ENCODE results near the gene RHBDD2. TPM values are rescaled to one million over a fixed set of nuclear protein-coding genes. Genes with fewer than 3 reads are reported as not detected.
"Not testable (repeated sequence)": the region's sequence is repeated elsewhere in the genome, so short reads cannot be mapped to it uniquely, and the experiment has no call there.

The RHBDD2 gene
- total and polyA plus RNA-seq, 2 donors (not counting 1 experiment from before 2014, with no cell fraction given): 31.6 to 44.3 TPM

- H2AFZ ChIP-seq (ENCODE audit: insufficient read depth, low read depth, low read length, poor library complexity, severe bottlenecking): no peak overlapping the region
- 88% methylated on average over 11 of the region's 13 CpGs for WGBS (ENCODE audit: insufficient coverage)
- H3K27me3 ChIP-seq (replicated peaks in 1 of 4; ENCODE audit: control extremely low read depth in 1 of 4, control insufficient read depth in 3 of 4, insufficient read depth in 4 of 4, low read length in 3 of 4): no peaks in the 10 kb centered on the region
- H4K20me1 ChIP-seq (ENCODE audit: control insufficient read depth, insufficient read depth, low read length, poor library complexity, severe bottlenecking): no peaks in the 10 kb centered on the region
- no peaks in the 10 kb centered on the region for H3K36me3 ChIP-seq (replicated peaks in 1 of 2; ENCODE audit: control extremely low read depth in 1 of 2, control insufficient read depth in 1 of 2, extremely low read depth in 1 of 2, insufficient read depth in 2 of 2, low read length in 1 of 2)
- no peak overlapping the region for H3K4me3 Mint-ChIP-seq
- no peaks in the 10 kb centered on the region for H3K9me3 ChIP-seq (ENCODE audit: control extremely low read depth in 1 of 3, control insufficient read depth in 2 of 3, insufficient read depth in 1 of 3, low read length in 2 of 3)
- no peak overlapping the region for H3K27ac ChIP-seq (ENCODE audit: low read length in 2 of 2)
- intact Hi-C loops (cut with micrococcal nuclease): no loop called here
- POLR2A ChIA-PET: no interaction called here
- DNase-seq (no peak), ATAC-seq (ENCODE audit: low read depth) (no peak)
- H3K79me2 ChIP-seq (ENCODE audit: control insufficient read depth, insufficient read depth, low read length): no peaks in the 10 kb centered on the region
- no peak overlapping the region for H3K4me2 ChIP-seq (replicated peaks; ENCODE audit: low read depth, low read length, poor library complexity, severe bottlenecking)
- H3K9me3 Mint-ChIP-seq (ENCODE audit: insufficient read depth): no peaks in the 10 kb centered on the region
- no peak overlapping the region for H3K27ac Mint-ChIP-seq
- no peak for TF ChIP-seq CTCF (IDR thresholded peaks at IDR 0.05)
- TF ChIP-seq EZH2 (IDR thresholded peaks at IDR 0.05; ENCODE audit: borderline replicate concordance, insufficient read depth, low read depth, low read length, poor library complexity, severe bottlenecking): no peak
- H3K9ac ChIP-seq (ENCODE audit: low read length): no peak overlapping the region
- H3K4me1 ChIP-seq (ENCODE audit: control insufficient read depth in 2 of 2, insufficient read depth in 2 of 2, low read length in 2 of 2): no peaks in the 10 kb centered on the region
- H3K4me3 ChIP-seq (ENCODE audit: control extremely low read depth in 1 of 5, extremely low read depth in 1 of 5, insufficient read depth in 1 of 5, low read depth in 2 of 5, low read length in 4 of 5): no peak overlapping the region
- peaks cover 1% of the 10 kb centered on the region for H3K27me3 Mint-ChIP-seq
- no peaks in the 10 kb centered on the region for H3K4me1 Mint-ChIP-seq
- CTCF ChIA-PET: interaction anchor here (0.5 to 1.3 kb wide), 3 partner anchors 21 to 530 kb away, joined by 3 to 4 read pairs (median 3); no protein-coding TSS in a partner anchor
These were observed 6.6 kb upstream of the RHBDD2 start for GRCh38 chr7:75872073-75872782.

GRCh38 chr7:75874180-75874579 is 4.7 kb upstream of the RHBDD2 start:
- H3K4me1 ChIP-seq (ENCODE audit: control insufficient read depth in 2 of 2, insufficient read depth in 2 of 2, low read length in 2 of 2); H3K9me3 Mint-ChIP-seq (ENCODE audit: insufficient read depth); H3K36me3 ChIP-seq (replicated peaks in 1 of 2; ENCODE audit: control extremely low read depth in 1 of 2, control insufficient read depth in 1 of 2, extremely low read depth in 1 of 2, insufficient read depth in 2 of 2, low read length in 1 of 2); H3K79me2 ChIP-seq (ENCODE audit: control insufficient read depth, insufficient read depth, low read length); H3K27ac ChIP-seq (ENCODE audit: low read length in 2 of 2); DNase-seq; H2AFZ ChIP-seq (ENCODE audit: insufficient read depth, low read depth, low read length, poor library complexity, severe bottlenecking); H3K9ac ChIP-seq (ENCODE audit: low read length); POLR2A ChIA-PET; H3K4me1 Mint-ChIP-seq; ATAC-seq (ENCODE audit: low read depth); H3K4me3 Mint-ChIP-seq; CTCF ChIA-PET; H3K9me3 ChIP-seq (ENCODE audit: control extremely low read depth in 1 of 3, control insufficient read depth in 2 of 3, insufficient read depth in 1 of 3, low read length in 2 of 3); intact Hi-C loops (cut with micrococcal nuclease); H3K4me3 ChIP-seq (ENCODE audit: control extremely low read depth in 1 of 5, extremely low read depth in 1 of 5, insufficient read depth in 1 of 5, low read depth in 2 of 5, low read length in 4 of 5); H3K27ac Mint-ChIP-seq; H3K27me3 ChIP-seq (replicated peaks in 1 of 4; ENCODE audit: control extremely low read depth in 1 of 4, control insufficient read depth in 3 of 4, insufficient read depth in 4 of 4, low read length in 3 of 4); H4K20me1 ChIP-seq (ENCODE audit: control insufficient read depth, insufficient read depth, low read length, poor library complexity, severe bottlenecking); H3K27me3 Mint-ChIP-seq; H3K4me2 ChIP-seq (replicated peaks; ENCODE audit: low read depth, low read length, poor library complexity, severe bottlenecking): not testable (repeated sequence)
- WGBS (ENCODE audit: insufficient coverage): 93% methylated on average over 3 of the region's 3 CpGs
